ENCODE measurements around the gene MAPK8IP2.

- TF ChIP-seq CTCF (IDR thresholded peaks at IDR 0.05 in 4 of 5, conservative IDR thresholded peaks at IDR 0.05 in 1 of 5), result no peak
- TF ChIP-seq POLR2A (IDR thresholded peaks at IDR 0.05), result no peak
Observed at GRCh38 chr22:50625568-50626313, 25.1 kb downstream of the MAPK8IP2 start.

All from gastrocnemius medialis (tissue), 4 donors.